NB4 (cell line): ENCODE data around the gene MACROD2.

Experiments used
- DNase-seq: peaks from one replicate; pipeline ENCODE4 v3.0.0; 2010; ENCODE audit warnings: low read depth
- H3K4me3 ChIP-seq: one replicate; pipeline ENCODE4 v1.5.1; 2011; ENCODE audit warnings: mild to moderate bottlenecking, low read depth, low read length, moderate library complexity
- CTCF ChIP-seq: IDR thresholded peaks from one replicate; pipeline ENCODE4 v1.5.1; 2012; ENCODE audit warnings: low read depth, low read length
- MAX ChIP-seq: IDR thresholded peaks from 2 replicates; pipeline ENCODE4 v1.6.1; 2011; ENCODE audit warnings: low read depth, low read length
- MYC ChIP-seq: IDR thresholded peaks from 2 replicates; pipeline ENCODE4 v1.6.1; 2011; ENCODE audit warnings: low read depth, low read length
- POLR2A ChIP-seq: IDR thresholded peaks from 2 replicates; pipeline ENCODE4 v1.6.1; 2011; ENCODE audit warnings: mild to moderate bottlenecking; ENCODE audit not compliant: insufficient read length; ENCODE audit errors: extremely low read depth

MACROD2 gene

DNA sequence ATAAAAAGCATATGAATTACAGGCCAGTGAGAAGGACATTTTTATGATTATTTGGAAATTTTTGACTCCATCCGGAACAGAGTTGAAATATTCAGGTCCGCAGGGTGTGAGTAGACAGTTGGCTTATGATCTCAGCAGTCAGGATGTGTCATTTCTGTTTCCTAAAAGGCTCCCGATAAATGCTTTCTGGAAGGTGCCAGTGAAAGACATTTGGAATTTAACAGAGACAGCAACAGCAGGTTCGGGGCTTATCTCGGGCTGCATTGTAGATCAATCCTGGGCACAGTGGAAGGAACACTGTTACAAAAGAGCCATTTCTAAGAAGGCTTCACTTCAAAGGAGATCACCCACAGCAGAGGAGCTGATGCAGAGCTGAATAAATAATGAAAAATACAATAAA lies 1643.5 kb downstream of the MACROD2 start:
- DNase-seq: no peak
- no peak for TF ChIP-seq MAX
- TF ChIP-seq MYC: no peak
- TF ChIP-seq POLR2A: no peak
- no peak for TF ChIP-seq CTCF
- H3K4me3 ChIP-seq: no peak overlapping the region

DNA sequence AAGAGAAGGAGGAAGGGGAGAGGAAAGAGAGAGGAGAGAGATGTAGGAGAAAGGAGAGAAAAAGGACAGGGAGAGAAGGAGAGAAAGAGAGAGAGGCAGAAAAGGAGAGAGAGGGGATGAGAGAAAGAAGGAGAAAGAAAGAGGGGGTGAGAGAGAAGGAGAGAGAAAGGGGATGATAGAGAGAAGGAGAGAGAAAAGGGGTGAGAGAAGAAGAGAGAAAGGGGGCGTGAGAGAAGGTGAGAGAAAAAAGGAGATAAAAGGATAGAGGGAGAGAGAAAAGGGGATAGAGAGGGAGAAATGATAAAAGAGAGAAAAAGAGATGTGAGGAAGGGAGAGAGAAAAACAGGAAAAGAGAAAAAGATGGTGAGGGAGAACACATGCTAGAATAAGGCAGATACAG lies 1644.5 kb downstream of the MACROD2 start:
- TF ChIP-seq POLR2A (no peak), MYC (no peak), MAX (no peak), CTCF (no peak)
- no peak overlapping the region for H3K4me3 ChIP-seq
- DNase-seq: no peak

- DNase-seq: no peak
- TF ChIP-seq CTCF (no peak), MAX (no peak), POLR2A (no peak), MYC (no peak)
- H3K4me3 ChIP-seq: no peak overlapping the region
These were observed 1646.8 kb downstream of the MACROD2 start for GRCh38 chr20:15642109-15642508.

GRCh38 chr20:15642676-15643075 lies 1647.4 kb downstream of the MACROD2 start:
- no peak for DNase-seq
- H3K4me3 ChIP-seq: no peak overlapping the region

GRCh38 chr20:15643713-15644112 lies 1648.4 kb downstream of the MACROD2 start:
- TF ChIP-seq MAX (no peak), MYC (no peak), CTCF (peak; percentile 51)
- no peak overlapping the region for H3K4me3 ChIP-seq
- DNase-seq: peak; percentile 21

More at GRCh38 chr20:15642676-15643075, 1647.4 kb downstream of the MACROD2 start:
- no peak for TF ChIP-seq CTCF
- no peak for TF ChIP-seq POLR2A
- no peak for TF ChIP-seq MAX
- no peak for TF ChIP-seq MYC

GRCh38 chr20:15645816-15646215 lies 1650.5 kb downstream of the MACROD2 start:
- no peak for TF ChIP-seq MAX
- no peak for TF ChIP-seq MYC
- TF ChIP-seq CTCF: no peak
- no peak for TF ChIP-seq POLR2A
- H3K4me3 ChIP-seq: no peak overlapping the region
- no peak for DNase-seq
